HG03575 (cell line): ENCODE data around the gene SAG.

Source experiments
- ATAC-seq: cut with Tn5 transposase; IDR thresholded peaks from one replicate; pipeline ENCODE4 v1.9.1; 2021; ENCODE audit not compliant: unreplicated experiment, insufficient number of reproducible peaks, low FRiP score; ENCODE audit errors: extremely low read depth

The SAG gene

DNA sequence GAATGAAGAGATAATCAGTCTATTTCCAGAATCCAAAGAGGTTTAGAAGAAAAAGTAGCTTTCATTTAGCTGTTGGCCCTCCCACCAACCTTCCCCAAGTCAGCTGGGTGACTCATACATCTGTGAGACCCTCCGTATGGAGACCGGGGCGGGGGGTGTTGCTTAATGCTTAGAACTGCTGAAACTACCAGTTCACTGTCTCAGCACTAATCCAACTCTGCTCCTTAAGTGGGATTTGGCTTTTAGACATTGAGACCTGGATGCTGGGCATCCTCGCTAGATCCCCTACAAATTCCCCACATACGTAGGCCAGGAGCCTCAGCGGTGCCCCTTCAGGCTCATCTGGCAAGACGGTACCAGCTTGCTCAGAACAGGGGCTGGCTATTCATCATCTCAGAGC lies at the start of gene SAG:
Gene SAG (plus strand): TSS at position 252 of the 400 bp plus-strand sequence. CDS start 1,374 bp downstream, outside the sequence.
- ATAC-seq, result no peak

GRCh38 chr2:233258211-233258610 lies 49.4 kb upstream of the SAG start:
- ATAC-seq, result no peak

DNA sequence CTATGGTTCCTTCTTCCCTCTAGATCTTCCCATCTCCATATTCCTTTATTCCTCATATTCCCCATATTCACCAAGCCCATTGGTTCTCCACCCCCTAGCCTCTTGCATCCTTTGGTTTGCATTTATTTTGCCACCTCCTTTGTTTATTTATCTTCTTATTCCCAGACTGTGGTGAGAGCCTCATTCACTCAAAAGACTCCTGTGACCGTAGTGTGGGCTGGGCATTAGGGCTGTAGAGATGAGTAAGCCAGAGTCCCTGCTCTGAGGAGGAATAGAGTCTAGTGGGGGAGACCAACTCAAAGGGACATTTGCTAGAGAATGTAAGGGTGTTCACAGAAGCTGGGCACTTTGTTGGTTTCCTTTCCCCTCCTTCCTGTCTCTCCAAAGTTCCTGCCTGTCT lies 47.9 kb upstream of the SAG start:
- no peak for ATAC-seq

DNA sequence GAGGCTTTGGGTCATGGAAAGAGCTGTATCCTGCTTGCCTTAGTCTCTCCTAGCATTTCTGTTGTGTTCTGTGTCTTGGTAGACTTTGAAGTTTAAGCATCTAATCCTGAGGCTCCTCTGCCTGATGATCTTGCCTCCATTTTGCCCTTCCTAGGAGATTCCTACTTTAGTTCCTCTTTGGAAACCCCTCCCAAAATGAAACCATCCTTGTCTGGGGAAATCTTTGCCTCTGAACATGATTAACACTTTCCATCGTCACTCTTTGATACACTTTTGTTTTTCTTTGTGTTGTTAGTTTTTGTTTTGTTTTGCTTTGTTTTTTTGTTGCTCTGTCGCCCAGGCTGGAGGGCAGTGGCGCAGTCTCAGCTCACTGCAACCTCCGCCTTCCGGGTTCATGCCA lies 47.0 kb upstream of the SAG start:
- no peak for ATAC-seq

DNA sequence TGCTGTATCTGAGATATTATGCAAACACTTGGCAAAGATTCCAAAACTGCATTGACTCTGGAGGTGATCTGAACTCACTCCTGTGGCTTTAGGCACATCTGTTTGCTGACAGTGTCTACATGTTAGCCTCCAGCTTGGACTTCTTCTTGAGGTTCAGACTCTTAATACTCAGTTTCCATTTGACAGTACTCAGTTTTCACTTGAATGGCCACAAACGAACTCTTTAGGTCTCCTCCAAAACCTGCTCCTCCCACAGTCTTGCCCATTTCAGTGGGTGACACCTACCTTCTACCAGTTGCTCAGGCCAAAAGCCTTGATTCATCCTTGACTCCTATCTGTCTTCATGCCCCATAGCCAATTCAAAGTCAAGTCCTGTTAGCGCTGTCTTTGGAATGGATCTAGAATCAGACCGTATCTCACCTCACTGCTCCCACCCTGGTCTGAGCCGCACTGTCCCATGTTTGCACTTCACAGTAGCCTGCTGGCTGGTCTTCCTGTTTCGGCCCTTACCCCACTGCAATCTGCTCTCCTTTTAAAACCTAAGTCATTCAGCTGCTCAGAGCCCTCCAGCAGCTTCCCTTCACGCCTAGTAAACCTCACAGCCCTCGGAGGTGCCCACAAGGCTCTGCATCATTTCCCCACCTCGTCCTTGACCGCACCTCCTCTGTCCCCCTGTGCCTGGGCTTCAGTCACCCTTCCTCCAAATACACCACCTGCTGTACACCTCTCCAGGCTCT lies 45.6 kb upstream of the SAG start:
- ATAC-seq, result no peak

- ATAC-seq, result no peak
These were observed 45.1 kb upstream of the SAG start for GRCh38 chr2:233262562-233262961.

- no peak for ATAC-seq
These were observed 44.5 kb upstream of the SAG start for GRCh38 chr2:233263045-233263570.

GRCh38 chr2:233264667-233265066 lies 42.9 kb upstream of the SAG start:
- no peak for ATAC-seq

DNA sequence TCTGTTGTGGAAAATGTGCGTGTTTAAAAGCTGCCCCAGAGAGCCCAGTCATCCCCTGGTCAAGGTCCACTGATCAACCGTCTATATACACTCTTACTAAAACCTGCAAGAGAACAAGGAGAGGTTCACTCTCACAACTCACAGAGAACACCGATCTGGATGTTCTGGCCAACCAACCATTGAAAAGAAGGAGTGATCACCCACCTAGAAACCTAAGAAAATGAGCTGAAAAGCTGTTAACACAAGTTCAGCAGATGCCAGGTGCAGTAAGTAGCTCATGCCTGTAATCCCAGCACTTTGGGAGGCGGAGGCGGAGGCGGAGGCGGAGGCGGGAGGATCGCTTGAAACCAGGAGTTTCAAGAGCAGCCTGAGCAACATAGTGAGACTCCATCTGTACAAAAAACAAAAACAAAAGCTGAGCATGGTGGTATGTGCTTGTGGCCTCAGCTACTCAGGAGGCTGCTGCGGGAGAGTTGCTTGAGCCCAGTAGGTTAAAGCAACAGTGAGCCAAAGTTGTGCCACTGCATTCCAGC lies 41.7 kb upstream of the SAG start:
- no peak for ATAC-seq

GRCh38 chr2:233266481-233266880 lies 41.1 kb upstream of the SAG start:
- ATAC-seq, result no peak

DNA sequence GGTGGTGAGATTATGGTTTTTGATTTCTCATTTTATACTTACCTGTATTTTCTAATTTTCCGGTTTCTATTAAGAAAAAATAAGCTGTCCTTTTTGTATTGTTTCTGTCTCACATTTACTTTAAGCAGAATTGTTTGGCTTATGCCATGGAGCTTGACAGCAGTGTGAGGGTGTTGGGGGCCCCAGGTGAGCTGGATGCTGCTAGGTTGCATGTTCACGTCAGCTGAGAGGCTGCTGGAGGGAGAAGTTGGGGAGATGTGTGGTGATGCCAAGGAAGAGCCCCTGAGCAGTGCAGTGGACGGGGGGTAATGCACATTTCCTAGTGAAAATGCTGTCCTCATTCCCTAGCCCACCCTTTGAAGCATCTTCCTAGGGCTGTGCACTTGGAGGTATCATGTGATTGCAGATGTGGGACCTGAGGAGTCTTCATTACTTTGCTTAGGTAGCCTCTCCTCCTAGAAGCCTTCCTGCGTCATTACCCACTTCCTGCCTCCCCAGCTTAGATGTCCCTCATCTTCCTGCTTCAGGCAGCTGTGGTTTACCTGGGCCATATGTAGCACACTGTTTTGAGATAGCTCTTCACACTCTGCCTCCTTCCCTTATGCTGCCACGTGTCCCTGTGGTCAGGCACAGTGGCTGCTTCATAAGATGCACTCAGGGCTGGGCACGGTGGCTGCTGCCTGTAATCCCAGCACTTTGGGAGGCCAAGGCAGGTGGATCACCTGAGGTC lies 39.9 kb upstream of the SAG start:
- peak; percentile 78 for ATAC-seq

GRCh38 chr2:233270366-233270765 lies 37.2 kb upstream of the SAG start:
- ATAC-seq, result no peak

- ATAC-seq, result no peak
These were observed 36.7 kb upstream of the SAG start for GRCh38 chr2:233270951-233271350.

GRCh38 chr2:233271693-233272092 lies 35.9 kb upstream of the SAG start:
- ATAC-seq, result no peak

DNA sequence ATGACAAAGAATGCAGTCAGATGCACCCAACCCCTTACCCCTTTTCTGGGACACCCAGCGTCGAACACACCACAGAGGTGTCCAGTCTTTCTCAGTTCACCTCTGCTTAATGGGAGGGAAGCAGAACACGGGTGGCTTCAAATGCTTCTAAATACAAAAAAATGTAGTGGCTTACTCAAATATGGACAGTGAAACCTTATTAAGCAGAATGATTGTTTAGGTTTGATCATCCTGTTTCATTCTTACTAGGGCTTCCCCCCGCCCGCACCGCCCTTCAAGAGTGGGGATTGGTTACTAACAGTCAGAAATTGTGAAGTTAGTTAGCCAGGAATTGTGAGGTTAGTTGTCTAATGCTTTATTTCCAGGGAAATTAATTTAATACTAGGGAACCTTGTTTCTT lies 34.5 kb upstream of the SAG start:
- no peak for ATAC-seq

GRCh38 chr2:233275223-233275622 lies 32.4 kb upstream of the SAG start:
- ATAC-seq, result no peak

GRCh38 chr2:233278921-233279320 lies 28.7 kb upstream of the SAG start:
- ATAC-seq, result no peak

- no peak for ATAC-seq
These were observed 27.4 kb upstream of the SAG start for GRCh38 chr2:233280114-233280693.

GRCh38 chr2:233281553-233281952 lies 26.1 kb upstream of the SAG start:
- no peak for ATAC-seq
